RWPE2 (cell line): ENCODE results near the gene TP53TG5.

ENCODE experiments used
- ATAC-seq: fragments of 200-7000 bp; cut with Tn5 transposase; 3 replicates; pipeline ENCODE4 v1.9.1; 2021; ENCODE audit warnings: low read depth
- DNase-seq: peaks from one replicate; pipeline ENCODE4 v3.0.0-alpha.2; 2020; ENCODE audit warnings: low spot score
- H3K27ac ChIP-seq: fragments of 450-650 bp; 2 replicates; pipeline ENCODE4 v1.5.1; 2017; ENCODE audit warnings: mild to moderate bottlenecking; ENCODE audit not compliant: poor library complexity, severe bottlenecking
- H3K27me3 ChIP-seq: fragments of 250-450 bp; sonication (Bioruptor Pico); 2 replicates; pipeline ENCODE4 v1.5.1; 2021; ENCODE audit warnings: mild to moderate bottlenecking, moderate library complexity; ENCODE audit not compliant: insufficient read depth, poor library complexity, severe bottlenecking
- H3K36me3 ChIP-seq: fragments of 250-450 bp; sonication (Bioruptor Pico); 2 replicates; pipeline ENCODE4 v1.5.1; 2020; ENCODE audit warnings: low read depth, mild to moderate bottlenecking, moderate library complexity
- H3K4me1 ChIP-seq: fragments of 250-450 bp; sonication (Bioruptor Pico); 2 replicates; pipeline ENCODE4 v1.5.1; 2021; ENCODE audit warnings: mild to moderate bottlenecking, moderate library complexity; ENCODE audit not compliant: insufficient read depth, poor library complexity, severe bottlenecking
- H3K4me3 ChIP-seq: fragments of 250-450 bp; sonication (Bioruptor Pico); 2 replicates; pipeline ENCODE4 v1.5.1; 2021; ENCODE audit warnings: mild to moderate bottlenecking, moderate library complexity; ENCODE audit not compliant: severe bottlenecking
- H3K9me3 ChIP-seq: fragments of 250-450 bp; sonication (Bioruptor Pico); 2 replicates; pipeline ENCODE4 v1.5.1; 2021; ENCODE audit warnings: mild to moderate bottlenecking, moderate library complexity; ENCODE audit not compliant: severe bottlenecking
- CTCF ChIP-seq: fragments of 450-650 bp; IDR thresholded peaks from one replicate; pipeline ENCODE4 v1.5.1; 2017; ENCODE audit warnings: mild to moderate bottlenecking, moderate library complexity; ENCODE audit not compliant: poor library complexity, severe bottlenecking

The TP53TG5 gene

GRCh38 chr20:45409521-45410272 lies 31.6 kb upstream of the TP53TG5 start:
- no peaks in the 10 kb centered on the region for H3K27me3 ChIP-seq
- no peak for TF ChIP-seq CTCF
- no peaks in the 10 kb centered on the region for H3K9me3 ChIP-seq
- ATAC-seq (no peak), DNase-seq (peak; percentile 67)
- no peak overlapping the region for H3K4me3 ChIP-seq
- H3K4me1 ChIP-seq, result no peaks in the 10 kb centered on the region
- H3K27ac ChIP-seq, result no peak overlapping the region
- H3K36me3 ChIP-seq, result peaks cover 31% of the 10 kb centered on the region

- H3K9me3 ChIP-seq, result no peaks in the 10 kb centered on the region
- no peak overlapping the region for H3K27ac ChIP-seq
- no peak for DNase-seq
- H3K4me3 ChIP-seq, result no peak overlapping the region
- ATAC-seq, result no peak
- H3K27me3 ChIP-seq, result no peaks in the 10 kb centered on the region
- peaks cover 31% of the 10 kb centered on the region for H3K36me3 ChIP-seq
- TF ChIP-seq CTCF, result no peak
- H3K4me1 ChIP-seq, result no peaks in the 10 kb centered on the region
Observed at GRCh38 chr20:45408646-45409213, 30.6 kb upstream of the TP53TG5 start.

GRCh38 chr20:45407783-45408645 lies 29.9 kb upstream of the TP53TG5 start, which contains the start of gene DBNDD2:
Gene DBNDD2, plus strand, starts transcription at chr20:45408289. Its CDS starts 179 bp downstream, at chr20:45408468.
- no peak for TF ChIP-seq CTCF
- no peak for ATAC-seq
- H3K27me3 ChIP-seq, result no peaks in the 10 kb centered on the region
- DNase-seq, result no peak
- H3K4me3 ChIP-seq, result peak within 1 kb of the TSS; percentile 85
- no peaks in the 10 kb centered on the region for H3K9me3 ChIP-seq
- peaks cover 31% of the 10 kb centered on the region for H3K36me3 ChIP-seq
- peak within 1 kb of the TSS; percentile 37 for H3K27ac ChIP-seq
- no peaks in the 10 kb centered on the region for H3K4me1 ChIP-seq

- peak overlapping the region; percentile 37 for H3K27ac ChIP-seq
- H3K27me3 ChIP-seq, result no peaks in the 10 kb centered on the region
- TF ChIP-seq CTCF, result no peak
Observed at GRCh38 chr20:45407067-45407745, 29.1 kb upstream of the TP53TG5 start.

More at GRCh38 chr20:45407067-45407745, 29.1 kb upstream of the TP53TG5 start:
- DNase-seq (no peak), ATAC-seq (peak; percentile 48)
- H3K36me3 ChIP-seq, result peaks cover 31% of the 10 kb centered on the region
- H3K9me3 ChIP-seq, result no peaks in the 10 kb centered on the region
- H3K4me1 ChIP-seq, result no peaks in the 10 kb centered on the region
- H3K4me3 ChIP-seq, result peak overlapping the region; percentile 85
